ENCODE measurements around the gene HS1BP3. TPM values are rescaled to one million over a fixed set of nuclear protein-coding genes. Genes with fewer than 3 reads are reported as not detected.

HS1BP3 gene
- polyA plus RNA-seq, 1 experiment: 14.2 TPM

DNA sequence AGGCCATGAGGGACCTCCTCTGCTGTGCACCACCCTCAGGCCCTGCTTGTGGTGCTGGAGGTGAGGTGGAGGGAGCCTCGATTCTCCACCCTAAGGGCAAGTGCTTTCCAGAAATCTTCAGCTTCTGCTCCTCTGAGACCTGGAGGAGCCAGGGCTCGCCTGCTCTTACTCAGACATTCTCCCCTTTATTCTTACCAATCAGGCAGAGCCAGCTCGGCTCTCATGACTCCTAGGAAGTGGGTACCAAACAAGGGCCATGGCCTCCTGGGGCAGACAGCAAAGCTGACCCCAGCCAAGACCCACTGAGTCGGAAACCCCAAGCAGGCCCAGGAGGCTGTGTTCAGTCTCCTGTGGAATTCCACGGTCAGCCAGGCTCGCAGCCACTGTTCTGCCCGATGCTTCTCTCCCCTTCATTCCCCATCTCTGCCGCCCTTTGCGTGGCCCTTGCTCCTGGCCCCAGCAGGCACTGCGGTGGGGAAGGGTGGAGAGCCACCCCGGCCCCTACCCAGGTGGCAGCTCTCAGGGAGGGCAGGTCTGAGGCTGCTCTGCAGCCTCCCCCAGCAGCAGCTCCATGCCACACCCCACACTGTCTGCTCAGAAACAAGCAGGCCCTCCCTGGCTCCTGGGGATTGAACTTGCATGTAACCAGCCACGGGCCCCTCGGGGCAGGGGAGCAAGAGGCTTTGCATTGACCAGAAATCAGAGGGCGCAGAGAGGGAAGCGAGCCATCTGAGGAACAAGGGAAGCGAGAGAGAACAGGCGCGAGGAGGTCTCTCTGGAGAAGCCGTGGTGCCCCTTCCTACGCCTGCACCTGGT, 24.0 kb downstream of the HS1BP3 start:
- DNase-seq (ENCODE audit: low read depth, low spot score): no peak
- Histone ChIP-seq H3K9me3 (ENCODE audit: control insufficient read depth, insufficient read depth, low read length) (no peaks in the 10 kb centered on the region), H3K4me3 (ENCODE audit: low read depth, low read length) (no peak overlapping the region), H3K27ac (ENCODE audit: low read depth, low read length) (no peak overlapping the region), H3K27me3 (ENCODE audit: control insufficient read depth, insufficient read depth, low read length) (no peaks in the 10 kb centered on the region)
- CTCF ChIA-PET: interaction anchor here (0.7 to 1.4 kb wide), 3 partner anchors 9 to 248 kb away, joined by 3 to 4 read pairs (median 3); no protein-coding TSS in a partner anchor
- TF ChIP-seq, protein P1, sequence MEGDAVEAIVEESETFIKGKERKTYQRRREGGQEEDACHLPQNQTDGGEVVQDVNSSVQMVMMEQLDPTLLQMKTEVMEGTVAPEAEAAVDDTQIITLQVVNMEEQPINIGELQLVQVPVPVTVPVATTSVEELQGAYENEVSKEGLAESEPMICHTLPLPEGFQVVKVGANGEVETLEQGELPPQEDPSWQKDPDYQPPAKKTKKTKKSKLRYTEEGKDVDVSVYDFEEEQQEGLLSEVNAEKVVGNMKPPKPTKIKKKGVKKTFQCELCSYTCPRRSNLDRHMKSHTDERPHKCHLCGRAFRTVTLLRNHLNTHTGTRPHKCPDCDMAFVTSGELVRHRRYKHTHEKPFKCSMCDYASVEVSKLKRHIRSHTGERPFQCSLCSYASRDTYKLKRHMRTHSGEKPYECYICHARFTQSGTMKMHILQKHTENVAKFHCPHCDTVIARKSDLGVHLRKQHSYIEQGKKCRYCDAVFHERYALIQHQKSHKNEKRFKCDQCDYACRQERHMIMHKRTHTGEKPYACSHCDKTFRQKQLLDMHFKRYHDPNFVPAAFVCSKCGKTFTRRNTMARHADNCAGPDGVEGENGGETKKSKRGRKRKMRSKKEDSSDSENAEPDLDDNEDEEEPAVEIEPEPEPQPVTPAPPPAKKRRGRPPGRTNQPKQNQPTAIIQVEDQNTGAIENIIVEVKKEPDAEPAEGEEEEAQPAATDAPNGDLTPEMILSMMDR (IDR thresholded peaks at IDR 0.05; ENCODE audit: low read depth, low read length): no peak
- POLR2A ChIA-PET: no interaction called here

GRCh38 chr2:20626392-20626697, 24.6 kb downstream of the HS1BP3 start:
- no peak overlapping the region for H3K27ac ChIP-seq (ENCODE audit: low read depth, low read length)
- CTCF ChIA-PET: interaction anchor here (0.7 to 1.4 kb wide), 4 partner anchors 9 to 248 kb away, joined by 3 to 4 read pairs (median 4); no protein-coding TSS in a partner anchor
- POLR2A ChIA-PET: interaction anchor here (2.4 kb wide), 1 partner anchor 179 kb away, joined by 10 read pairs; the partner anchor contains the start of gene RHOB

DNA sequence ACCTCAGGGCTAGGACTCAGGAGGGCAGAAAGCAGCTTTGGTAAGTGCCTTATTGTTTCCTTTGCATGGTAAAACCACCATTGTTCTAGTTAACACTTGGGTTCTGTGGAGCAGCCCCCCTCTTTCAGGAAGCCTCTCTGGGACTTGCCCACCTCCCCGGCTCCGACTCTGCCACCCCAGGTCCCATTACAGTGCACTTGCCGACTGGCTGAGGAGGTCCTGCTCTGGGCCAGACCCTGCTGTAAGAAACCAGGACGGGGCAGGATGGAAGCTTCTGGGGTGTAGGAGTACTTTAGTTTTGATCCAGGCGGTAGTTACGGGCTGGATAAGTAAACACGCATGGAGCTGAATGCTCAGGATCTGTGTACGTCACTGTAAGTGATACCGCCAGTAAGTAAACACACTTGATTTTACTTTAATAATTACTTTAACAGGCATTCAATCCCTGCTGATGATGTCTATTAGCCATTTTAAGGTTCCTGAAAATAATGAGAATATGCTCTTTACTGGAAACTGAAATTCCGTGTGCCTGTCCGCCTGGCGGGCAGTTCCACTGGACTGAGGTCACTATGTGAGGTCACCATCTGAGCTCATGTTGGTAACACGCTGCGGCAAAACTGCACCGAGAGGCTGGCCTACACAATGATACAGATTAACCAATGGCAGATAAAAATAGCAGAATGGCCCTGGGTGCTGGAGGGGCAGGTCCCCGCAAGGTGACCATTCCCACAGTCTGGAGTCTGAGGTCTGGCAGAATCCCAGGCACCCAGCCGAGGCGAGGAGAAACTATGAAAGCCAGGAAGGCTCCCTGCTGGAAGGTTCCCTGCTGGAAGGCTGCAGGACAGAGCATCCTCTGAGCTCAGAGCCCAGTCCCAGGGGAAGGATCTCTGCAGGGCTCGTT, 25.2 kb downstream of the HS1BP3 start:
- no peak overlapping the region for H3K4me3 ChIP-seq (ENCODE audit: low read depth, low read length)
- no peak for DNase-seq (ENCODE audit: low read depth, low spot score)
- ChIA-PET POLR2A (interaction anchor here (2.4 kb wide), 1 partner anchor 179 kb away, joined by 10 read pairs; the partner anchor contains the start of gene RHOB), CTCF (interaction anchor here (0.7 to 1.4 kb wide), 5 partner anchors 8 to 300 kb away, joined by 3 to 4 read pairs (median 4); no protein-coding TSS in a partner anchor)
- H3K27ac ChIP-seq (ENCODE audit: low read depth, low read length): no peak overlapping the region
- H3K27me3 ChIP-seq (ENCODE audit: control insufficient read depth, insufficient read depth, low read length): no peaks in the 10 kb centered on the region
- H3K9me3 ChIP-seq (ENCODE audit: control insufficient read depth, insufficient read depth, low read length): no peaks in the 10 kb centered on the region
- TF ChIP-seq, protein P1 (IDR thresholded peaks at IDR 0.05; ENCODE audit: low read depth, low read length): no peak

More at GRCh38 chr2:20626392-20626697, 24.6 kb downstream of the HS1BP3 start:
- H3K27me3 ChIP-seq (ENCODE audit: control insufficient read depth, insufficient read depth, low read length): no peaks in the 10 kb centered on the region
- H3K4me3 ChIP-seq (ENCODE audit: low read depth, low read length): no peak overlapping the region
- TF ChIP-seq, protein P1 (IDR thresholded peaks at IDR 0.05; ENCODE audit: low read depth, low read length): no peak
- no peaks in the 10 kb centered on the region for H3K9me3 ChIP-seq (ENCODE audit: control insufficient read depth, insufficient read depth, low read length)
- DNase-seq (ENCODE audit: low read depth, low spot score): no peak

GRCh38 chr2:20624884-20625485, 25.9 kb downstream of the HS1BP3 start:
- H3K4me3 ChIP-seq (ENCODE audit: low read depth, low read length): no peak overlapping the region
- TF ChIP-seq, protein P1 (IDR thresholded peaks at IDR 0.05; ENCODE audit: low read depth, low read length): no peak
- no peaks in the 10 kb centered on the region for H3K27me3 ChIP-seq (ENCODE audit: control insufficient read depth, insufficient read depth, low read length)
- H3K9me3 ChIP-seq (ENCODE audit: control insufficient read depth, insufficient read depth, low read length): no peaks in the 10 kb centered on the region
- ChIA-PET CTCF (interaction anchor here (1.0 to 1.2 kb wide), 2 partner anchors 18 to 299 kb away, joined by 3 to 4 read pairs; no protein-coding TSS in a partner anchor), POLR2A (interaction anchor here (2.4 kb wide), 1 partner anchor 178 kb away, joined by 10 read pairs; the partner anchor contains the start of gene RHOB)
- no peak overlapping the region for H3K27ac ChIP-seq (ENCODE audit: low read depth, low read length)
- no peak for DNase-seq (ENCODE audit: low read depth, low spot score)
